Endothelial cell of umbilical vein (primary cell): ENCODE data around the gene NUDC.
A peak's percentile ranks its signal among the peaks of the same experiment; 100 is the strongest.

Source experiments
- EZH2 ChIP-seq: IDR thresholded peaks from 2 replicates; pipeline ENCODE4 v1.6.1; 2012; ENCODE audit warnings: borderline replicate concordance, low read depth, mild to moderate bottlenecking, moderate library complexity, low read length, inconsistent platforms; ENCODE audit not compliant: severe bottlenecking
- FOS ChIP-seq: IDR thresholded peaks from 2 replicates; pipeline ENCODE4 v1.6.1; 2011; ENCODE audit warnings: mild to moderate bottlenecking, low read length, moderate library complexity, borderline replicate concordance; ENCODE audit not compliant: insufficient read depth
- GATA2 ChIP-seq: IDR thresholded peaks from 2 replicates; pipeline ENCODE4 v1.7.0; 2011; ENCODE audit warnings: low read depth, mild to moderate bottlenecking, moderate library complexity, mixed read lengths, low read length; ENCODE audit not compliant: insufficient read length, insufficient read depth
- JUN ChIP-seq: IDR thresholded peaks from 2 replicates; pipeline ENCODE4 v1.6.1; 2011; ENCODE audit warnings: borderline replicate concordance, low read depth; ENCODE audit not compliant: insufficient read length, insufficient read depth
- MYC ChIP-seq: IDR thresholded peaks from one replicate; pipeline ENCODE4 v1.6.1; 2011; ENCODE audit warnings: mild to moderate bottlenecking, low read depth, low read length
- POLR2A ChIP-seq: IDR thresholded peaks from 2 replicates; pipeline ENCODE4 v1.6.1; 2012; ENCODE audit warnings: low read depth, mild to moderate bottlenecking, control low read depth, low read length
- POLR2AphosphoS5 ChIP-seq: IDR thresholded peaks from 2 replicates; pipeline ENCODE4 v1.6.1; 2012; ENCODE audit warnings: low read depth, mild to moderate bottlenecking, control low read depth, low read length, moderate library complexity; ENCODE audit not compliant: insufficient read depth
- TF ChIP-seq, protein P1 (sequence below), 2 donors: IDR thresholded peaks; 1 replicate in 1 of 2; 2 replicates in 1 of 2; pipeline ENCODE4 v1.5.1; 2011; ENCODE audit warnings: low read length in 2 of 2, mild to moderate bottlenecking in 2 of 2, moderate library complexity in 2 of 2, control low read depth in 1 of 2, inconsistent platforms in 1 of 2, low read depth in 1 of 2; ENCODE audit not compliant: insufficient read depth in 1 of 2; ENCODE audit errors: extremely low read depth in 1 of 2
- TF ChIP-seq, protein P2 (sequence below): IDR thresholded peaks from 2 replicates; pipeline ENCODE4 v1.6.1; 2011; ENCODE audit not compliant: insufficient read depth, insufficient read length

DNA sequence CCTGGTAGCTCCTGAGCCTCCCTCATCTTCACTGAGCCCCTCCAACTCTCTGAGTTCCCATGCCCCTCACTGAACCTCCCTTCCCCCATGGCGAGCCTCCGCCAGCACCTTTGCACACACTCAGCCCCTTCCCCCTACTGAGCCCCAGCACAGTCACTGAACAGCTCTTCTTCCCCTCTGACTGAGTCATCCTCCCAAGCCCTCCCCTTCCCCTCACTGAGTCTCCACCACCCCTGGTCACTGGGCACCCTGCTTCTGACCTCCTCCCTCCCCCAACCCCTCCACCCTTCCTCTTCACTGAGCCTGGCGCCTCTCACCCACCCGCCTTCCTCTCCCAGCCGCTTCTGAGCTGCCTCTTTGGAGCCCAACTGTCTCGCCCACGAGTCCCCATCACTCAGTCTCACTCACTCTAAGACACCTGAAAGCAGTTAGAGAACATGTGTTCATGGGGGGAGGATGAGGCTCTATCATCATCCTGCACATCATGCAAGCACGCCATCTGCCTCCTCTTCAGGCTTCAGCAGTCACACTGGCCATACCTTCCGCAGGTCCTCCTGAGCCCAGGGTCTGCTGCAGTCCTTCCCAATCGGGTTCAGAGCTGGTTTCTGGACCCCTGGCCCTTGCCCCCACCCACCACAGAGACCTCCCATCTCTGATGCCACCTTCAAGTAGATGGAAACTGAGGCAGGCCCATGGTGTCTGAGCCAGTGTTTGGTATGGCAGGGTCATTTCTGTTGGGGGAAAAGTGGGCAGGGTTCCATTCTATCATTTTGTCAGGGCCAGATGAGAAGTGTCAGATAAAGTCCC, 70.0 kb downstream of the NUDC start:
- TF ChIP-seq, protein P1, sequence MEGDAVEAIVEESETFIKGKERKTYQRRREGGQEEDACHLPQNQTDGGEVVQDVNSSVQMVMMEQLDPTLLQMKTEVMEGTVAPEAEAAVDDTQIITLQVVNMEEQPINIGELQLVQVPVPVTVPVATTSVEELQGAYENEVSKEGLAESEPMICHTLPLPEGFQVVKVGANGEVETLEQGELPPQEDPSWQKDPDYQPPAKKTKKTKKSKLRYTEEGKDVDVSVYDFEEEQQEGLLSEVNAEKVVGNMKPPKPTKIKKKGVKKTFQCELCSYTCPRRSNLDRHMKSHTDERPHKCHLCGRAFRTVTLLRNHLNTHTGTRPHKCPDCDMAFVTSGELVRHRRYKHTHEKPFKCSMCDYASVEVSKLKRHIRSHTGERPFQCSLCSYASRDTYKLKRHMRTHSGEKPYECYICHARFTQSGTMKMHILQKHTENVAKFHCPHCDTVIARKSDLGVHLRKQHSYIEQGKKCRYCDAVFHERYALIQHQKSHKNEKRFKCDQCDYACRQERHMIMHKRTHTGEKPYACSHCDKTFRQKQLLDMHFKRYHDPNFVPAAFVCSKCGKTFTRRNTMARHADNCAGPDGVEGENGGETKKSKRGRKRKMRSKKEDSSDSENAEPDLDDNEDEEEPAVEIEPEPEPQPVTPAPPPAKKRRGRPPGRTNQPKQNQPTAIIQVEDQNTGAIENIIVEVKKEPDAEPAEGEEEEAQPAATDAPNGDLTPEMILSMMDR (IDR thresholded peaks at IDR 0.05; ENCODE audit: extremely low read depth in 1 of 2, insufficient read depth in 1 of 2, low read depth in 1 of 2, low read length in 2 of 2) = no peak
- TF ChIP-seq POLR2AphosphoS5 (no peak), POLR2A (no peak), FOS (peak; percentile 68), MYC (no peak), JUN (no peak), EZH2 (no peak), GATA2 (no peak)
- TF ChIP-seq, protein P2, sequence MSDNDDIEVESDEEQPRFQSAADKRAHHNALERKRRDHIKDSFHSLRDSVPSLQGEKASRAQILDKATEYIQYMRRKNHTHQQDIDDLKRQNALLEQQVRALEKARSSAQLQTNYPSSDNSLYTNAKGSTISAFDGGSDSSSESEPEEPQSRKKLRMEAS = no peak
